Renal cortex interstitium (tissue), 11 donors: ENCODE results near the gene CELA3A. TPM values are rescaled to one million over a fixed set of nuclear protein-coding genes. Genes with fewer than 3 reads are reported as not detected.
"Not testable (repeated sequence)": the region's sequence is repeated elsewhere in the genome, so short reads cannot be mapped to it uniquely, and the experiment has no call there.

Experiments
- DNase-seq, 11 donors: peaks; one replicate each; pipeline ENCODE4 v3.0.0-alpha.2; 2013; ENCODE audit warnings: low read depth in 9 of 11, low spot score in 4 of 11; ENCODE audit errors: extremely low read depth in 1 of 11
- polyA plus RNA-seq, 3 donors: library from polyadenylated mRNA; unstranded; fragments of 120-200 nt; gene quantifications; one replicate each; pipeline ENCODE4 v1.2.1, GENCODE V29; 2013; ENCODE audit not compliant: insufficient read length in 3 of 3

Gene CELA3A
- polyA plus RNA-seq, 3 donors = not detected

- DNase-seq = not testable (repeated sequence)
Measured at GRCh38 chr1:22006736-22007135, 5.3 kb downstream of the CELA3A start.

DNA sequence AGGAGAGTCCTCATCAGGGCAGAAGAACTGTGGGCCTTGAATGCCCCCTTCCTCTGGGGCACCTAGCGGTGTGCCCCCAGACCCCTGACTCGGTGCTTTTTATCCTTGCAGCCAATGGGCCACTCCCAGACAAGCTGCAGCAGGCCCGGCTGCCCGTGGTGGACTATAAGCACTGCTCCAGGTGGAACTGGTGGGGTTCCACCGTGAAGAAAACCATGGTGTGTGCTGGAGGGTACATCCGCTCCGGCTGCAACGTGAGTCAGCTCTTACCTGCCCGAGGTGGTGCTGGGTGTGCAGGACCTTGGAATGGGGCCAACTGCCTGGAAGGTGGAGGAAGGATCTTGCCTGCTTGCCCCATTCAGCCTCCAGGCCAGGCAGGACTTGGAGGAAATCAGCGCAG lies 5.8 kb downstream of the CELA3A start:
- DNase-seq = not testable (repeated sequence)

DNA sequence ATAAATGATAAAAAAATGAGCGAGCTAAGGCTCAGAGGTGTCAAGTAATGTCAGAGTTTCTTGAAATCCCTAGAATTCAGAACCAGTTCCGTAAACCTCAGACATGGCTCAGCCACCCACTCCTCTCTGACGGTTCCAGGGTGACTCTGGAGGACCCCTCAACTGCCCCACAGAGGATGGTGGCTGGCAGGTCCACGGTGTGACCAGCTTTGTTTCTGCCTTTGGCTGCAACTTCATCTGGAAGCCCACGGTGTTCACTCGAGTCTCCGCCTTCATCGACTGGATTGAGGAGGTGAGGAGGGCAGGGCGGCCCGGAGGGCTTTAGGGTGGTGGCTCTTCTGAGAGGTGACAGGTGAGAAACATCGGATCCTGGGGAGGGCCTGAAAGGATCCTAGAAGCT lies 8.1 kb downstream of the CELA3A start:
- DNase-seq = not testable (repeated sequence)

DNA sequence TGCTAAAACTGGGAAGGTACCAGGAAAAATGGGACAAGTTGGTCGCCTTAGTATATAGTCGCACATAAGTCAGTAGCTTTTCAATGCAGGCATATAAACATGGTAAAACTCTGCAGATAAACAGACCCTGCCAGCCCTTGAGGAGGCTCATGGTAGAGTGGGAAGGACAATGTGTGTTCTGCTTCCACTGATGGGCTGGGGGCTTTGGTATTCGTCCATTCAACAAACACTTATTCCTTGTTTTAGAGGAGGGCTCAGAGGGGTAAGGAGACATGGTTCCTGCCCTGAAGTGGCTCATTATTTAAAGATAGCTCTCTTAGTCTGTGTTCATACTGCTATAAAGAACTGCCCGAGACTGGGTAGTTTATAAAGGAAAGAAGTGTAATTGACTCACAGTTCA lies 11.3 kb downstream of the CELA3A start:
- not testable (repeated sequence) for DNase-seq

- DNase-seq = not testable (repeated sequence)
Measured at GRCh38 chr1:22014575-22015206, 13.2 kb downstream of the CELA3A start.

DNA sequence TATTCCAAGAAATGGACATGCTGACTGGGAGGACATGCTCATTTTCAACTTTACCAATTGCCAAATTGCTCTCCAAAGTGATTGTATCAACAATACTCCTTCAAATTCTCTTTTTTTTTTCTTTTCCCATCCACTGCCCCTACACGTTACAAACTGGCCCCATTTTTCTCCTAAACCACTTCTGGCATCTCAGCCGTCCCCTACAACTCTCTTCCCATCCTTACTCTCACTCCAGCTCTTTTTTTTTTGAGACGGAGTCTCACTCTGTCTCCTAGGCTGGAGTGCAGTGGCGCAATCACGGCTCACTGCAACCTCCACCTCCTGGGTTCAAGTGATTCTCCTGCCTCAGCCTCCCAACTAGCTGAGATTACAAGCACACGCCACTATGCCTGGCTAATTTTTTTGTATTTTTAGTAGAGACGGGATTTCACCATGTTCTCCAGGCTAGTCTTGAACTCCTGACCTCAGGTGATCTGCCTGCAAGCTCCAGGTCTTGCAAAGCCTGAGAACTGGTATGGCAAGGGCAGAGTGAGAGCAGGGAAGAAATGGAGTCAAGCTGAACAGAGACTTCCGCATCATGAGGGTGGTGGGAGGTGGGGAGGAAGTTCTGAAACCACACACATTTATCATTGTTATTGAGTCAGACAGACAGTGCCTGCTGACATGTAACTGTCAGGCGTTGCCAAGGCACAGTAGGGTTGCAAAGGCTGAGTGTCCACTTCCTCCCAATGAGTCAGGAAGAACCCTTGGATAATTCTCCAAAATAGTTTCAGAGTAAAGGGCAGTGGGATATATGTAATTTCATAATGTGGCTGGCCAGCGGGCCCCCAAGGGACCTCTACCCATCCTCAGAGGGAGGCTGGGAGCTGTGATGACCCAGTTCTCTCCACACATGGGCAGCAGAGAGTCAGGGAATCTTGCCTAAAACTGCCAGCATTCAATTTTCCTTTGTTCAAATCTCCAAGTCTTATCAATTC lies 17.4 kb downstream of the CELA3A start:
- DNase-seq = no peak

DNA sequence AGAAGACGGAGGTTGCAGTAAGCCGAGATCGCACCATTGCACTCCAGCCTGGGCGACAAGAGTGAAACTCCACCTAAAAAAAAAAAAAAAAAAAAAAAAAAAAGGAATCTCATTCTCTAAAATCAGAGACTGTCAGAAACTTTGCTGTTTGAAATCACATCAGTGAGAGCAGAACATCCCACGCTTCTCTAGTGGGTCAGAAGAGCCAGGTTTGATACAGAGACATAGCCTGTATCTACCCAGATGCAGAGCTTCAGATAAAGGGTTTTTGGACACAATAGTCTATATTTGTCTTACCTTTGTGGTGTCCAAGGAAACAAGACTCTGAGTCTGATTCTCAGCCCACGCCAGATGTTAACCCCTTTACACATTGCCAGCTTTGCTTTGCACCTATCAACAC lies 19.6 kb downstream of the CELA3A start:
- DNase-seq = no peak

DNA sequence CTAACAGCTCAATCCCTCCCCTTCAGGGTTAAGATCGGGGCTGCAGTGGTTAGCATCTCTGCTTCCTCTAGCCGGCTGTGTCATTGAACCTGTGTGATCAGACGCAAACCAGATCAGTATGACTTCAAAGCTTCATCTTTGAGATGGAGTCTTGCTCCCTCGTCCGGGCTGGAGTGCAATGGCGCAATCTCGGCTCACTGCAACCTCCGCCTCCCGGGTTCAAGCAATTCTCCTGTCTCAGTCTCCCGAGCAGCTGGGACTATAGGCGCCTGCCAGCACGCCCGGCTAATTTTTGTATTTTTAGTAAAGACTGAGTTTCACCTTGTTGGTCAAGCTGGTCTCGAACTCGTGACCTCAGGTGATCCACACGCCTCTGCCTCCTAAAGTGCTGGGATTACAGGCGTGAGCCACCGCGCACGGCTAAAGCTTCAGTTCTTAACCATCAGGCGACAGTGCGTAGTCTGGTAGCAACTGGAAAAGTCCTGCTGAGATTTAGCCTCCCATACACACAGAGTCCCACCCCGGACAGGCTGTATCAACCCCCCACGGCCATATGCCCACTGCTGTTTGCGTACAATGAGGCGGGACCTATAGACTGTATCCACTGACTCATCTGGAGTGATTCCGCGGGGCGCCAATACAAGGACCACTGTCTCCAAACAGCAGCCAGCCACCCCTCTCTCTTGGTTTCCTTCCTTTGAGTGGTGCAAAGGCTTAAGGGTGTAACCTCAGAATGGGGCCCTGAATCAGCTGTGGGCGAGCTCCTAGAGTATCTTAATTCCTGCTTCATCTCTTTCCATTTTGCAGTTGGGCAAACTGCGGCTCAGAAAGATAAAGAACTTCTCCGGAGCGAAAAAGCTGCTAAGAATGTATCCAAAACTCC lies 23.3 kb downstream of the CELA3A start:
- DNase-seq = peak in 10 of 11 donors; percentile 20 to 85 (median 68)

DNA sequence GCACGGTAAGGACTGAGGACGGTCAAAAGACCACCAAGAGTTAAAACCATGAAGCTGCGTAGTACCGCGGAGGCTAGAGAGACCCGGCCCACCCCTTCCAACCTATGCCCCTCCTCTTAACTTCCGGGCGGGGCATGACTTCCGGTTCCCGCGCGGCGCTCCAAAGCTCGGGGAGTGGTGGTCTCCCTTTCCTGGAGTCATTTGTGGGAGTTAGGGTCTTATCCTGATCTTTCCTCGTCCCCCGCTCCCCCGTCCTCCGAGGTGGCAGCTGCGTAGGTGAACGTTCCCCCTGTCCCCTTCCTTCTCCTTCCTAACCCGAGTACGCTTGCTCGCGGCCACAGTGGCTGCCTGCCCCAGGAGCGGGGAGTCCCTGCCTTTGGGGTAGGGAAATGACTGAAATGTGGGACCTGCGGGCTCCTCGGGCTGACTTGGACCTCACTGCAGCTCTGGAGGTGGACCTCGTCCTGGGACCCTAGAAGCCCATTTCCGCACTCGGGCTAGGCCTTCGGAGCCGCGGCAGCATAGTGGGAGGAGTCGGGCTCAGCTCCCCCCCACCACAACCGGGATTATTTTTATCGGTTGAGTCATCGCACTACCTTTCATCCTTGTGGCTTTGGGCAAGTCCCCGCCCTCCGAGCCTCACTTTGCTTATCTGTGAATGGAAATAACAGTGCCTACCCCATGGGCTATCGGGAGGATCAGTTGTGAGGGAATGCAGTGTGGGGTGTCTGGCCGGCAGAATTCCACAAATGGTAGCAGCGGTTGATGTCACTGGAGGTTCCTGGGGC lies 24.1 kb downstream of the CELA3A start:
- DNase-seq = peak in 10 of 11 donors; percentile 64 to 90 (median 84)

GRCh38 chr1:22026924-22027289 lies 25.4 kb downstream of the CELA3A start:
- no peak for DNase-seq

GRCh38 chr1:22030057-22030456 lies 28.6 kb downstream of the CELA3A start:
- no peak for DNase-seq

DNA sequence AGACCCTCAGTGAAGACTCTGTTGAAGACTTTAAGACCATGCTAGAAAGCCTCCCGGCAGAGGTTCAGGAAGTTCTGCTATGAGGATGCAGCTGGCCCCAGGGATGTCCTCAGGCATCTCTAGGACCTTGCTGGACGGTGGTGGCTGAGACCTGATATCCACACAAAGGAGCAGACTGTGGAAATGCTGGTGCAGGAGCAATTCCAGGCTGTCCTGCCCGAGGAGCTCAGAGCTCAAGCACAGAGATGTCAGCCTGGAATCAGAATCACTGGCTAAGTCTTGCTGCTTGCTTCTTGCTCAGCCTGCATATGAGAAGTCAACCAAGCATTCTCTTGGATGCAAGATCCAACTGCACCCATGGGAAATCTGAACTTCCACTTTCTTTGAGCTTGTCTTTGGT lies 29.0 kb downstream of the CELA3A start:
- DNase-seq = no peak

GRCh38 chr1:22031214-22031962 lies 29.9 kb downstream of the CELA3A start:
- no peak for DNase-seq

- not testable (repeated sequence) for DNase-seq
Measured at GRCh38 chr1:22034834-22035233, 33.4 kb downstream of the CELA3A start.

- DNase-seq = no peak
Measured at GRCh38 chr1:22037520-22037919, 36.1 kb downstream of the CELA3A start.

GRCh38 chr1:22038036-22038435 lies 36.6 kb downstream of the CELA3A start:
- DNase-seq = no peak

DNA sequence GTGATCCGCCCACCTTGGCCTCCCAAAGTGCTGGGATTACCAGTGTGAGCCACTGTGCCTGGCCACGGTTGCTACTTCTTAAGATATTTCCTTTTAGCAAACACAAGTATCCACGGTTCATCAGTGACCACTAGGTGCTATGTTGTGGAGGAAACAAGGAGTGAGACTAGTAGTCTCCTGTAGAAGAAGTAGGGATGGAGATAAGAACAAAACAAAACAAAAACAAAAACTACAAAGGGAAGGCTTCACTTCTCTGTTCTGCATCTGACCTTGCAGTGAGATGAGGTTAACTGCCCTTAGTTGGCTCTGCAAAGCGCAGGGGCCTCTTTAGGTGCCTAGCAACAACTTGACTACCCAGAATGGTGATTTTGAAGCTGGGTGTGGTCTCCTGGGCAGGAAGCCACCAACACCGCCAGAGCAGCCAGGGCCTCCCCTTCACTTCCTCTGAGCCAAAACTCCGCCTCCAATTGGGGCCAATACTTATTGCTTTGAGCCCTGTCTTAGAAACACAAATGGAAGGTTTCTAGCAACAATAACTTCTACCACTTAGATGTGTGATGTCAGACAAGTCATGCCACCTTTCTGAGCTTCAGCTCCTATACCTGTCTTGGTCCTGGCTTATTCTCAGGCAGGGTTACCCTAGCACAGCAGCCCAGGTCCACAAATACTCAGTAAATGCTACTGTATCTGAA lies 38.3 kb downstream of the CELA3A start:
- DNase-seq = peak in 3 of 11 donors; percentile 28 to 46 (median 38)
